K562 (cell line): ENCODE data around the gene CD69. TPM values are rescaled to one million over a fixed set of nuclear protein-coding genes. Genes with fewer than 3 reads are reported as not detected.

Source experiments
- ARID1B ChIP-seq: fragments of 450-650 bp; IDR thresholded peaks from 2 replicates; pipeline ENCODE4 v1.6.1; 2016; ENCODE audit warnings: antibody characterized with exemption, mild to moderate bottlenecking, inconsistent platforms
- ATF7 ChIP-seq: fragments of 450-650 bp; IDR thresholded peaks from 2 replicates; pipeline ENCODE4 v1.7.1; 2014; ENCODE audit warnings: mild to moderate bottlenecking, moderate library complexity
- BRF1 ChIP-seq: IDR thresholded peaks from 3 replicates; pipeline ENCODE4 v1.6.1; 2011; ENCODE audit warnings: borderline replicate concordance, mild to moderate bottlenecking; ENCODE audit not compliant: insufficient read length; ENCODE audit errors: extremely low read depth
- CEBPG ChIP-seq, 3 experiments: fragments of 200-800 bp in 1 of 3; sonication (Bioruptor generic) in 1 of 3; sonication (generic) in 1 of 3; formaldehyde crosslinking in 1 of 3; IDR thresholded peaks in 2 of 3; conservative IDR thresholded peaks in 1 of 3; 2 replicates each; pipeline versions ENCODE4 v1.6.1 to v1.8.0; 2016 to 2022; ENCODE audit warnings: missing compliant biosample characterization in 2 of 3, missing genetic modification characterization in 2 of 3, mild to moderate bottlenecking in 1 of 3, missing genetic modification reagents in 1 of 3
- CHD4 ChIP-seq: fragments of 200-600 bp; sonication (generic); IDR thresholded peaks from 3 replicates; pipeline ENCODE4 v1.6.1; 2012; ENCODE audit warnings: low read depth, mild to moderate bottlenecking, mixed read lengths, low read length, inconsistent platforms; ENCODE audit not compliant: insufficient read depth, insufficient replicate concordance, poor library complexity, severe bottlenecking
- ETS1 ChIP-seq: conservative IDR thresholded peaks from 2 replicates; pipeline ENCODE4 v1.6.1; 2011; ENCODE audit warnings: low read depth, mild to moderate bottlenecking, low read length; ENCODE audit not compliant: control insufficient read depth
- FOXJ3 ChIP-seq: sonication (generic); formaldehyde crosslinking; IDR thresholded peaks from 2 replicates; pipeline ENCODE4 v1.4.0; 2020; ENCODE audit warnings: mild to moderate bottlenecking, missing genetic modification reagents
- GATAD2B ChIP-seq: fragments of 450-650 bp; IDR thresholded peaks from 2 replicates; pipeline ENCODE4 v1.6.1; 2017; ENCODE audit warnings: mild to moderate bottlenecking, borderline replicate concordance
- KDM4B ChIP-seq, 2 experiments: fragments of 450-650 bp in 1 of 2; sonication (generic) in 1 of 2; IDR thresholded peaks; 2 replicates each; pipeline ENCODE4 v1.6.1; 2016 to 2017; ENCODE audit warnings: borderline replicate concordance in 2 of 2, antibody characterized with exemption in 1 of 2, low read depth in 1 of 2, mild to moderate bottlenecking in 1 of 2
- MEIS2 ChIP-seq: fragments of 450-650 bp; IDR thresholded peaks from 2 replicates; pipeline ENCODE4 v1.6.1; 2014; ENCODE audit warnings: mild to moderate bottlenecking; ENCODE audit not compliant: partially characterized antibody
- POLR3G ChIP-seq: IDR thresholded peaks from 2 replicates; pipeline ENCODE4 v1.6.1; 2011; ENCODE audit not compliant: insufficient read length, insufficient replicate concordance; ENCODE audit errors: extremely low read depth
- RCOR1 ChIP-seq, 2 experiments: IDR thresholded peaks; 2 replicates each; pipeline ENCODE4 v1.6.1; 2012; ENCODE audit warnings: low read depth in 2 of 2, low read length in 2 of 2, borderline replicate concordance in 1 of 2, improper control_type of control experiment in 1 of 2
- SMARCE1 ChIP-seq: fragments of 450-650 bp; IDR thresholded peaks from 2 replicates; pipeline ENCODE4 v1.7.1; 2016; ENCODE audit warnings: mild to moderate bottlenecking
- SRF ChIP-seq, 2 experiments: fragments of 250-450, 450-650 bp in 1 of 2; sonication (Bioruptor Pico) in 1 of 2; sonication (generic) in 1 of 2; formaldehyde crosslinking; IDR thresholded peaks; 2 replicates each; pipeline versions ENCODE4 v1.5.0 to v1.5.1; 2020 to 2022; ENCODE audit warnings: mild to moderate bottlenecking in 1 of 2, missing genetic modification reagents in 1 of 2
- SUPT5H ChIP-seq: fragments of 450-650 bp; IDR thresholded peaks from 2 replicates; pipeline ENCODE4 v1.6.1; 2016
- U2AF1 ChIP-seq: fragments of 200-400 bp; formaldehyde crosslinking; optimal IDR thresholded peaks from 2 replicates; pipeline ENCODE3; 2017; ENCODE audit warnings: mild to moderate bottlenecking, low read depth, low read length, moderate library complexity
- UBTF ChIP-seq, 2 experiments: IDR thresholded peaks; 2 replicates each; pipeline ENCODE4 v1.6.1; 2012; ENCODE audit warnings: improper control_type of control experiment in 2 of 2, low read depth in 2 of 2, low read length in 2 of 2, borderline replicate concordance in 1 of 2
- ZBTB26 ChIP-seq: fragments of 450-650 bp; formaldehyde crosslinking; IDR thresholded peaks from 2 replicates; pipeline ENCODE4 v1.4.0; 2022; ENCODE audit warnings: missing genetic modification characterization
- ZKSCAN1 ChIP-seq: fragments of 150-350 bp; IDR thresholded peaks from 2 replicates; pipeline ENCODE4 v1.6.1; 2016; ENCODE audit warnings: low read depth, low read length
- ZNF780A ChIP-seq: fragments of 250-450 bp; sonication (Bioruptor Pico); IDR thresholded peaks from 2 replicates; pipeline ENCODE4 v1.5.0; 2021; ENCODE audit warnings: mild to moderate bottlenecking
- polyA plus RNA-seq, 8 experiments: library from polyadenylated mRNA; depleted of rRNA in 4 of 8; stranded (reverse) in 5 of 8; unstranded in 3 of 8; fragments of >200 nt; fragmentation: Nextera tagmentation in 2 of 8; fragmentation: Illumina TruSeq in 1 of 8; extraction: Ambion mirVana in 2 of 8; extraction: Trizol in 1 of 8; gene quantifications; 2 replicates each; pipeline versions ENCODE4 v1.2.1 to v1.2.3, GENCODE V29; 2011 to 2014; ENCODE audit warnings: inconsistent platforms in 1 of 8, missing spikeins in 1 of 8
- total RNA-seq, 7 experiments: library from RNA; depleted of rRNA in 6 of 7; stranded (reverse); fragments of >200 nt in 6 of 7; fragmentation: Illumina TruSeq in 2 of 7; extraction: Trizol in 2 of 7; gene quantifications; 2 replicates each; pipeline versions ENCODE4 v1.2.1 to v1.2.3, GENCODE V29; 2011 to 2021; ENCODE audit warnings: low replicate concordance in 1 of 7

The CD69 gene
- total and polyA plus RNA-seq, 9 of the 15 experiments (the other 6 are each of a cell fraction or from before 2014, with no cell fraction given) = 11.7 to 243 (median 54.4) TPM

- TF ChIP-seq ZBTB26 (CRISPR knock-in tag) (no peak), ETS1 (no peak), BRF1 (no peak), ARID1B (no peak), UBTF (IDR thresholded peaks at IDR 0.05; ENCODE audit: borderline replicate concordance in 1 of 2, low read depth in 2 of 2, low read length in 2 of 2) (no peak), CEBPG (CRISPR knock-in tag; IDR thresholded peaks at IDR 0.05) (no peak), CEBPG (tag; conservative IDR thresholded peaks at IDR 0.05 in 1 of 2, IDR thresholded peaks at IDR 0.05 in 1 of 2) (peak in 1 of 2 experiments; percentile 20; a peak in 1 of 4 replicates), SMARCE1 (no peak), SRF (CRISPR knock-in tag; IDR thresholded peaks at IDR 0.05) (peak; percentile 35 to 93; a peak in 3 of 4 replicates), KDM4B (IDR thresholded peaks at IDR 0.05; ENCODE audit: borderline replicate concordance in 2 of 2, low read depth in 1 of 2) (no peak), ZKSCAN1 (no peak), MEIS2 (peak; percentile 36), RCOR1 (IDR thresholded peaks at IDR 0.05; ENCODE audit: borderline replicate concordance in 1 of 2, low read depth in 2 of 2, low read length in 2 of 2) (no peak), FOXJ3 (CRISPR knock-in tag) (no peak), ATF7 (no peak), SUPT5H (no peak), POLR3G (no peak), GATAD2B (no peak), ZNF780A (CRISPR knock-in tag) (no peak), CHD4 (no peak), U2AF1 (no peak)
These were observed 33.2 kb upstream of the CD69 start (continued) for GRCh38 chr12:9793779-9794395.
